Urothelium cell line (cell line): ENCODE measurements around the gene COPA.
"Not testable (repeated sequence)": the region's sequence is repeated elsewhere in the genome, so short reads cannot be mapped to it uniquely, and the experiment has no call there.

ENCODE experiments used
- DNase-seq: peaks from one replicate; pipeline ENCODE4 v3.0.0; 2011; ENCODE audit warnings: low spot score, mixed read lengths
- FAIRE-seq: peaks from 2 replicates; lab custom pipeline; 2011; peaks lifted over from hg19 to GRCh38; lab: Jason Lieb, UNC

COPA gene

DNA sequence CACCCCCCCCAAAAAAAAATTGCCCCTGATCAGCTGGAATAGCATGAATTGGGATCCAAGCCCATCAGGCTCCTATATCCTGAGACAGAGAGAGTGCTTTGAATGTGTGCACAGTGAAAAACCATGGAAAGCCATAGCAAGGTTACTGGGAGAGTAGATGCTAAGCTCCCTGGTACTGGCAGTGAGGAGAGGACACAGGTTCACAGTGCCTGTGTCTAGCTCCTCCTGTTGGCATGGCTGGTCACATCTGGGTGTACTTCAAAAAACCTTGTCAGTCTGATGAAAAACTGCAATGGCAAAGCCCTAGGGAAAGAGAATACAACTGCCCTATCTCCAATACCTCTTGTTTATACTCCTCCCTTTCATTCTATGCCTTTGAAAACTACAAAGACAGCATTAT, 12.9 kb downstream of the COPA start:
- DNase-seq (no peak), FAIRE-seq (no peak)

DNA sequence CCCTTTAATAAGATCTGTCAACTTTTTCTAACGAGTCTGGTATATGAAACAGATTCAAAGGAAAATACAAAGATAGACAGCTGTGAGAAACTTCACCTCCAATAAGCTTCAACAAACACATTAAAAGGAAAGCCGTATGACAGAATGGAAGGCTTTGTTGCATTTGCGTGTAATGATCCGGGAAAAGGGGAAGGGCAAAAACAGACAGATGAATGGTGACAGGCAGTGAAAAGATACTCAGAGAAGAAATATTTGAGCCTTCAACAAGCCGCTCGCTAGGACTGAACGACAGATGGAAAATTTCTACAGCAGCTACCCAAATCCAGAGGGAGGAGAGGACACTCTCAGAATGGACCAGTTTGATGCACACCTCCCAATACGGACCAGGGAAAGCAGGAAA, 14.9 kb downstream of the COPA start:
- FAIRE-seq (no peak), DNase-seq (no peak)

DNA sequence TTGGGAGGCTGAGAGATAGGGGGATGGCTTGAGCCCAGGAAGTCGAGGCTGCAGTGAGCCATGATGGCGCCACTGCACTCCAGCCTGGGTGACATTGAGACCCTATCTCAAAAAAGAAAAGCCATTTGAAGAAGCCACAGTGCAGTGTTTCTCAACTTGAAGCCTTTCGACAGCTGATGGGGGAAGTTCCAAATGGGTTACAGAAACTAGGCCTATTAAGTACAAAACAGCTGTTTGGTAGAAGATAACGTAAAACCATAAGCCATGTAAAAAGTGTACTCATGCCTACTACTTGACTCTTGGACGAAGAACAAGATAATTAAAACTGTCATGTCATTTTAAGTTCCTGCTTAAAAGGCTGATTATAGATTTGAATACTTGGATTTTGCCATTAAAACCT, 16.6 kb downstream of the COPA start:
- FAIRE-seq, result peak; percentile 44
- DNase-seq, result no peak

DNA sequence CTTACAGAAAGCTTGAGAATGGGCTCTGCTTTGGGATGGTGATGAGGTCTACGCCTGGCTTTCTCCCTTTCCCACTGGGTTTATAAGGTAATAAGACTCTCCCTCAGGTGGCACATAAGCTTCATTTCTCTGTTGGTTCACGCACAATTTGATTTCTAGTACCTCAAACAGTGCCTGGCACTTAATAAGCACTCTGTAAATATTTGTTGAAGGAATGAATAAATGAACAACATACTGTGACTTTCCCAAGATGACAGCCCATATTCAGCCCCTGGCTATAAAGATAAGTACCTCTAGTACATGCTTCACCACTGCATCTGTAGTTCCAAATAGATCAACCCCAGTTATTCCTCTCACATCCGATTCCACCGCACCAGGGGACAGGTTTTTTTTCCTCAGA, 17.8 kb downstream of the COPA start:
- FAIRE-seq (no peak), DNase-seq (no peak)

DNA sequence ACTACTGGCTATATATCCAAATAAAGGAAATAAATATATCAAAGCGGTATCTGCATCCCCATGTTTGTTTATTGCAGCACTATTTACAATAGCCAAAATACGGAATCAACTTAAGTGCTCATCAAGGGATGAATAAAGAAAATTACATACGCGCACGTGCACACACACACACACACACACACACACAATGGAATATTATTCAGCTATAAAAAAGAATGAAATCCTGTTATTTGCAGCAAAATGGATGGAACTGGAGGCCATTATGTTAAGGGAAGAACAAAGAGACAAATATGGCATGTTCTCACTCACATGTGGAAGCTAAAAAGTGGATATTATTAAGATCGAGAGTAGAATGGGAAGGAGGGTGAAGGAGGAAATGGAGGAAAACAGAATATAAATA, 20.2 kb downstream of the COPA start:
- DNase-seq (no peak), FAIRE-seq (no peak)

DNA sequence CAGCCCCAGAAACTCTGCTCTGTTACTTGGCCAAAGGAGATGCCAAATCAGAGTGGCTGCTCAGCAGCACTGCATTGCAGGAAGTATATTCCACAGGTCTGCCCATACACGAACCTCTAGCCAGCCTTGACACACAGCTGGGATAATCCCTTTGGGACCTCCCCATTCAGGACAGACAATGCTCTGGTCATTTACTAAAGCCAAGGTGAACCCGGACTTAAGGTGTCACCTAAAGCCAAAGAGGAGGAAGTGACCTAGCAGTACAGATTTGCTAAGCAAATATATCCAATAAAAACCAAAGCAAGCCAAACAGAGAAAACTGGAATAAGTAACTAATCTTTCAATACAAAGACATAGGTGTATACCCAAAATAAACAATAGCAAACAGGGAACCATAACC, 27.7 kb downstream of the COPA start:
- FAIRE-seq, result no peak
- no peak for DNase-seq

DNA sequence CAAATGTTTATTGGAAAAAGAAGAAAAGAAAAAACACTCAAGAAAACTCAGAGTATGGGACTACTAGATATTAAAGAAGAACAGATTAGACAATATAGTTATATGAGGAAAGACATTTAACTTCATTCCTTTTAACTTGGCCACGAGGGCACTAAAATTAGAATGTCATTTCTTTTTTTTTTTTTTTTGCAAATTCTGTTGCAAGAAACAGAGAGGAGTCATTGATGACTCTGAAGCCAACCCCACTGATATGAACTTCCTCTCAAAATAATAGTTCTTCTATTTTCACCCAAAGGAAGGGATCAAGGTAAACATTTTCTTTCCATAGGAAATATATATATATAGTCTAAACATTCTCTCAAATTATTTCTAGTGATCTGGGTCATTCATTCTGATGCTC, 33.5 kb downstream of the COPA start:
- DNase-seq, result no peak
- FAIRE-seq, result no peak

DNA sequence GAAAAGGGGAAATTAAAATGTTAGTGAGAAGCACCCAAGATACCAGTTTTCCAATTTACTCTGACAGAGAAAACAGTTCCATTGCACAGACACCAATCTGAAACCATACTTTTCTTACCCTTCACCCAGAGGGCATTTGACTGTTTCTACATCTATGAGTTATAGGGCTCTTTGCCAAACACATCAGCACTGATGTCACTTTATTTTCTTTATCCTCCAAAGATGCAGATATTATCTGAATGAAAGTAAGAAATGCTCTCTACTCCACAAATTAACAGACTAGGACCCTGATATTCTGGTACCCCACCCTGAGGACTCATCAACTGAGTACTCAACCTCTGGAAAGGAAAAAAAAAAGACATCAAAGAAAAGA, 33.9 kb downstream of the COPA start:
- no peak for DNase-seq
- FAIRE-seq, result no peak

DNA sequence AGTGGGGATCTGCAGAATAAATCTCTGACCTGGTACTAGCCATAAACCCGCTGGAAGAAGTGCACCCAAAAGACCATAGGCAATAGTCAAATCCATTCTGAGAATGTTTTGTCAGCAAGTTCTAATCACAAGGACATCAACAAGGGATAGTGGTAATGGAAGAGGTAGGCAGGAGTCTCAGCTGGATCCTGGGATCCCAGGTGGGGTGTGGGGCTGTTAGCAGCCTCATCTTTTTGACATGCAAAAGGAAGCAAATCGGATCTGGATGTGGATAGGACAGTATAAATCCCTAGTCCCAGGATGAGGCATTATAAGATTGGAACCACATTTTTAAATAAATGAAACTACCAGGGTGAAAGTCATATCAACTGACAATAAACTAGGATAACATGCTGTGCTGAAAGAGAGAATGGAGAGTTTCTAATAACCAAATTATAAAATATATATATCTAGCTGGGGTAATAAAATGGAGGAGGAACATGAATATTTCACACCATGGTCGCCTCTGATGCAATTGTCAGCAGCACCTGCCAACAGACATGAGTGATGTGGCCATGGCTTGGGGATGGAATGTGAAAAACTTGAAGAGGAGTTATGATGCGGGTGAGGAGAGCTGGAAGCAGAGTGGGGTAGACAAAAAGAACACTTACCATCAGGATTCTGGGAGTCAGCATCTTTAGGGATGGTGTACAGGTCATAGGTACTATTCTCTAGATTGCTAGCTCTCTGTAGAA, 34.4 kb downstream of the COPA start:
- DNase-seq (no peak), FAIRE-seq (no peak)

DNA sequence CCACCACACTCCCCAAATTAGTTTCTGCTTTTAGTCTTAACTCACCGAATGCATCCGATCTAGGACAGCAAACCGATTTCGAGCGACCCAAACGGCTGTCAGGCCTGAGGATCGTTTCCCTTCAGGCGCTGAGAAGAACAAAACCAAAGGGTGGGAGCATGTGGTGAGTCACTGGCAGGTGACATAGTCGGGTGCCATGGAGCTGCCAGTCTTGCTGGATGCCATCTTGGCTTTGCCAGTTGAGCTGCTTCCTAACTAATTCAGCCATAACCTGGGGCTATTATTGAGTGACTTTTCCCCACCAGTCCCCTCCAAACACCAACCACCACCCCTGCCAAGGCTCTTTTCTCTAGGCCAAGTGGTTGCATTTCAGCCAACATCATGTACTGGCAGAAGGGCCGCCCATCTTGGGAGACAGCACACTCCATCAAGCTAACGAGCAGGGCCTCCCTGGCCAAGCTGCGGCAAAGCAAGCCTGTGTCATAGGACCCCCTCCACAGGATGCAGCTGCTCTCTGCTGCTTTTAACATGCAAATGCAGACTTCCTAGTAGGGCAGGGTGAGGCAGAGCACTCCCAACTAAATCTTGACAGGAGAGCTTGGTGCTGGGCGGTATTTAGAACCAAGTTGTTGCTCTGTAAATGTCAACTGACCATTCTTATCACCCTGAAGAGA, 35.8 kb downstream of the COPA start:
- no peak for FAIRE-seq
- DNase-seq, result no peak

DNA sequence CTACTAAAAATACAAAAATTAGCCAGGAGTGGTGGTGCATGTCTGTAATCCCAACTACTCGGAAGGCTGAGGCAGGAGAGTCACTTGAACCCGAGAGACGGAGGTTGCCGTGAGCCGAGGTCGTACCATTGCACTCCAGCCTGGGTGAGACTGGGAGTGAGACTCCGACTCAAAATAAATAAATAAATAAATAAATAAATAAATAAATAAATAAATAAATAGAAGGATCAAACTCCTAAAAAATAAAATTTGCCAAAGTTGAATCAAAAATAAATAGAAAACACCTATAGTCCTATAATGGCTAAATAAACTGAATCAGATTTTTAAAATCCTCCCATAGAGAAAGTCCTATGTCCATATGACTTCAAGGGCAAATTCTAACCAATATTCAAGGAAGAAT, 42.9 kb downstream of the COPA start:
- no peak for DNase-seq
- no peak for FAIRE-seq

DNA sequence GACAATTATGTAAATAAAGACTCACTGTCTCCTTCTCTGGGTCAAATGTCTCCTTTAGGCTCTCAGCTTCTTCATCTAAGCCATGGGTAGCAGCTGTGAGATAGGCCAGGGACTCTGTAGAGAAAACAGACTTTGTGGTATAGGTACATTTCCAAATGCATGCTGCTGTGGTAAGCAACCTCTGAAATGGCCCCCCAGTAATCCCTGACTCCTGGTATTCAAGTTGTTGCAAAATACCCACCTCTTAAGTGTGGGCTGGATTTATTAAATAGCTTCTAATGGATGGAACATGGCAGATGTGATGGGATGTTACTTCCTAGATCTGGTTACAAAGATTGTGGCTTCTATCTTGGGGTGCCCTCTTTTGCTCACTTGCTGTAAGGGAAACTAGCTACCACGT, 47.0 kb downstream of the COPA start:
- no peak for FAIRE-seq
- no peak for DNase-seq

DNA sequence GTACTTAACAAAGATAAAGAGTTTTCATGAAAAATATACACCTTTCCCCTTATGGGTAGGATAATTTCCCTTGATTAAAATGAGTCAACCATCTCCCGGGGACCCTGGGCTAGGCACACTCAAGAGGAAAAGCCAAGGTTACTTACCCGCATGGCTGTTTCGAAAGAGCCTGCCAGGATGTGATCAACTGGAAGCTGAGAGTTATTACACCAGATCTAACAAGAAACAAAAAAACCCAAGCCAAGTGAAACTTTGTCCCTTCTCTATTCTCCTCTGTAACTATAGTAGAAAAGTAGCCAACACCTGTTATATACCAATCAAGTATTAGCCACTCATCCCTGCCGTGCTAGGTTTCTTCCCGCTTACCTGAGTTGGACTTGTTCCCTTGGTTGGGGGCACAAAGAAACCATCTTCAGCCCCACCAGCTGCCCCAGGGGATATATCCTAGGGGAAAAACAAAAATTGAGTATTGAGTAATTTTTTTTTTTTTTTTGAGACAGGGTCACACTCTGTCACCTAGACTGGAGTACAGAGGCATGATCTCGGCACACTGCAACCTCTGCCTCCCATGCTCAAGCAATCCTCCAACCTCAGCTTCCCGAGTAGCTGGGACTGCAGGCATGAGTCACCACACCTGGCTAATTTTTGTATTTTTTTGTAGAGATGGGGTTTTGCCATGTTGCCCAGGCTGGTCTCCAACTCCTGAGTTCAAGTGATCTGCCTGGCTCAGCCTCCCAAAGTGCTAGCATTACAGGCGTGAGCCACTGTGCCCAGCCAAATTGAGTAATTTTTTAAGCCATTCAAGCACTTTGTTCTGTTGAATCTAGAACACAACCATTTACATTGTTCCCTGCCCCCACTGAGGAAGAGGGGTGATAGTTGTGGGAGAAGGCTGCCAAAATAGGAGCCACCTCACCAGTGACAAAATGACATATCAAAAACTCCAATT, 49.8 kb downstream of the COPA start:
- FAIRE-seq (no peak), DNase-seq (no peak)

DNA sequence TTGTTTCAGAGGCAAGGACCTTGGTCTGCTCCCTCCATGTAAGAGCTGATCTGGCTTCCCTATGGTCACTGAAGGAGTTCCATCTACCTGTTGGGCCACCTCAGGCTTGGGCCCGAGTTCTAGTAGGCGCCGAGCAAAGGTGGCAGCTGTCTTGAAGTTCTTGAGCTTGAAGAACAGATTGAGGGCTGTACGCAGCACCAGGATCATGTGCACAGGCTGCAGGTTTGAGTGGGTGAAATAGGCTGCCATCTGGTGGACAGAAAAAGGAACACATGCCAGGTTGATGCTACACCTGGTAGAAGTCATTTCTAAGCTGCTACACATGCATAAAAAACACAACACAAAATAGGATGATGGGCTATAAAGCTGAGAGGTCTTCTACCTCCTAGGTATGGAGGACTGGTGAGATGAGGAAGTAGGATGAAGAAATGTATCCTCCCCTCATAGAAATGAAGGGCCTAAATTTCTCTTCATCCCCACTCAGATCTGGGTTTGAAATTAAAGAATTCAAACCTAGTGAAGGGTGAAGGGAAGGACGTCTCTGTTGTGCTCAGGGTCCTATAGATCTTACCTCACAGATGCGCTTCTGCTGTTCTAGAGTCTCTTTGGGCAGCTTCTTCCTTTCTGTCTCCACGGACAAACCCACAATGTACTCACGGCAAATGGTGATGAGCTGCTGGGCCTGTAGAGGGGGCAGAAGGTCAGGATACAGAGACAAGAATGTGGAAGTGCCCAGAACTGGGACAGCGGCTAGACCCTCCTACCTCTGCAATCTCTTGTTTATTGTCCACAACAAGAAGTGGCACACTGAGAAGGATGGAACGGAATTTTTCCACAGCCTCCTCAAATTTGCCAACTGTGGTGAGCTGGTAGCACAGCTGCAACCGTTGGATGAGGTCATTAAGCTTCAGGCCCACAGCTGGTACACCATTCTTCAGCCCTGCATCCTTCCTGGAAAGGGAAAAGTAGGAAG, 51.5 kb downstream of the COPA start:
- FAIRE-seq (peak; percentile 66), DNase-seq (peak; percentile 64)

DNA sequence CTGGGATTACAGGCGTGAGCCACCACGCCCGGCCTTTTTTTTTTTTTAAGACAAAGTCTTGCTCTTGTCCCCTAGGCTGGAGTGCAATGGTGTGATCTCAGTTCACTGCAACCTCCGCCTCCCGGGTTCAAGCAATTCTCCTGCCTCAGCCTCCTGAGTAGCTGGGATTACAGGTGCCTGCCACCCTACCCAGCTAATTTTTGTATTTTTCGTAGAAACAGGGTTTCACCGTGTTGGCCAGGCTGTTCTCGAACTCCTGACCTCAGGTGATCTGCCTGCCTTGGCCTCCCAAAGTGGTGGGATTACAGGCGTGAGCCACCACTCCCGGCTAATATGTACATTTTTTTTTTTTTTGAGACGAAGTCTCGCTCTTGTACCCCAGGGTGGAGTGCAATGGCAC, 55.3 kb downstream of the COPA start:
- not testable (repeated sequence) for DNase-seq, FAIRE-seq

DNA sequence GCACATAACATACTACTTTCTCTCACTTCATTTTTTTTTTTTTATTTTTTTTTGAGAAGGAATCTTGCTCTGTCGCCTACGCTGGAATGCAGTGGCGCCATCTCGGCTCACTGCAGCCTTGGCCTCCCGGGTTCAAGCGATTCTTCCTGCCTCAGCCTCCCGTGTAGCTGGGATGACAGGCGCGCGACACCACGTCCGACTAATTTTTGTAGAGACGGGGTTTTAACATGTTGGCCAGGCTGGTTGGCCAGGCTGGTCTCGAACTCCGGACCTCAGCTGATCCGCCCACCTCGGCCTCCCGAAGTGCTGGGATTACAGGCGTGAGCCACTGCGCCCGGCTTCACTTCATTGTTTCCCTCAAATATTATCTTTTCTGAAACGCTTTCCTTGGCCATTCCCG, 57.5 kb downstream of the COPA start:
- DNase-seq, result no peak
- FAIRE-seq, result no peak

DNA sequence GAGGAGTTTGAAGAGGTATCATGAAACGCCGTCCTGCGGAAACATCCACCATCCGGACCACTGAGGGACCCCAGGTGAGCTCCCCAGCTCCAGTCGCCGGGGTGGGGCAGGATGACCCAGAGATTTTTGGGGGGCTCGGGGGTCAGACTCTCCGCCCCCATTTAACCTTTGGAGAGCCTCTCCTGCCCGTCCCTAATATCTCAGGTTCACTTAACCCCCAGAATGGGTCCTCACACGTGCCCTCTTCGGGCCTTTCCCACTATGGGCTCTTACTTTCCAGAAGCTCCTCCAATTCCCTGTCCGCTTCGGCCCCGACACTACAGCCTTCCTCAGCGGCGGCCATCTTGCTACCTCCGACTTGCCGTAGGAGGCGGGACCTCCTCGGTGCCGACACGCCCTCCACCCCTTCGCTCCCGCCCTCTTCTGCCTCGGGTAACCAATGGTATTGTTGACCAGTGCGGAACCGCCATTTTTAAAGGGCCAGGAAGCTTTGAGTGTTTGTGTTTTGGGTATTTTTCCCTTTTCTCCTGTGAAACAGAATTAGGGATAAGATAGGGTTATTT, 58.2 kb downstream of the COPA start, which contains the start of gene PEX19:
TSS of gene PEX19 (minus strand) at position 352 of the 563 bp plus-strand sequence. CDS start at position 343, 9 bp downstream.
- FAIRE-seq (peak; percentile 86), DNase-seq (peak; percentile 95)

DNA sequence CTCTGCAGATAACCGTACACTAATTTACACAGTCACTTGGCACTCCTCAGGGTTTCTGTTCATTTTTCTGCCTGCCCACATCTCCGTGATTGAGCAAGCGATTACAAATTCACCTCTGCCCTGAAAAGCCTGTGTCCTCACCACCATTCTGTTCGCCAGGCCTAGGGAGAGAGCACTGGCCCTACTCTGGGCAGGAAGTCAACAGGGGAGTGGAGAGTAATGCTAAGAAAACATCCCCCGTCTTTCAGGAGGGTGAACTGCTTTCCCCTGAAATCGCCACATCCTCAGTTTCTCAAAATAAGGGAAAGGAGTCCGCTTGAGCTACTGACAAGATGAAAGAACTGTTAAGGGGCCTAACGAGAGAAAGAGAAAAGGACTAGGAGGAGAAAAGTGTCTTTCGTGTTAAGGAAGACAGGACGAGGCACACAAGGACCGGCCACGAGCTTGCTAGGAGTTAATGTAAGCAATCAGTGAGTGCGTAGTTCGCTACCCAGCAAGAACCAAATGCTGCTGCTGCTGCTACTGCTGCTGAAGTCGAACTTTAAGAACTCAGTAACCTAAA, 58.7 kb downstream of the COPA start:
- no peak for FAIRE-seq
- DNase-seq, result no peak

DNA sequence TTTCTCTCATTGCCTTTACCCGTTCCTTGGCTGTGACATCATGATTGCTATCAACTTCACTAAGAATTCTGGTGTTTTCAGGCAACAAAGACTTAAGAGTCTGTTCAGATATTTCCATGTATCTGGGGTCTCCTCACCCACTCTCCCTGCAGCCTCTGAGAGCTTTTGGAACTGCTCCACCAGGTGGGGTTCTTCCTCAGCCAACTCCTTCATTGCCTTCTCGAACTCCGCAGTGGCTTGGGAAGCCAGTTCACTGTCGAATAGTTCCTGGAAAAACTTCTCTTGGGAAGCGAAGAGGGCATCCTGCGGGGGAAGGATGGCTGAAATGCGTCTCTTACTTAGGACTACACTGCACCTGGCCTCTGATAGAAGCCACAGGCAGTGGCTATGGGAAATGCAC, 60.2 kb downstream of the COPA start:
- FAIRE-seq (no peak), DNase-seq (no peak)

DNA sequence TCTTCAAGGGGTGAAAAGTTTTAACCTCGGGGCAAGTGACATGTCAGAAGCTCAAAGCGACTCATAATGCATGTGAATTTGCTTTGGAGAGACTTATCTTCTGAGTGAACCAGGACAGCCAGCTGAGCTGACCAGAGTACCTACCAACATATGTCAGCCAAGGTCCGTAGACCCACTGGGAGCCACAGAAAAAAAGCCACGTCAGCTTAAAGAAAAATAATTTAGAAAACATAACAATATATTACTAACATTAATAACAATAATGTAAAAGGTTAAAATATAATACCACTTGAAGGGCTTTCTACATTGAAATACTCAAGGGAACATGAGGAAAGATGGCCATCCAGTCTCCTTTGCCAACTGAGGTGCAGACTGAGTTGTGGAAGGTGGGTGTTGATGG, 65.1 kb downstream of the COPA start:
- FAIRE-seq (no peak), DNase-seq (no peak)
